ENCODE measurements around the gene ARHGEF12.

ARHGEF12 gene

GRCh38 chr11:120526241-120526640, 190.0 kb downstream of the ARHGEF12 start:
- H3K27ac ChIP-seq, result no peak overlapping the region
- H3K9me3 ChIP-seq (ENCODE audit: low read depth, low read length), result no peaks in the 10 kb centered on the region
- no peak overlapping the region for H3K4me3 ChIP-seq
- no peak for DNase-seq (ENCODE audit: low read depth, low spot score)
- H3K9ac ChIP-seq (ENCODE audit: insufficient read length), result no peak overlapping the region
- TF ChIP-seq FOXP2 (optimal IDR thresholded peaks at IDR 0.05; ENCODE audit: control extremely low read depth, extremely low read length, insufficient read depth) (no peak), EZH2 (IDR thresholded peaks at IDR 0.05) (no peak), POLR2AphosphoS5 (IDR thresholded peaks at IDR 0.05; ENCODE audit: borderline replicate concordance, low read depth, low read length) (no peak)
- H3K36me3 ChIP-seq (ENCODE audit: insufficient read depth, low read length), result no peaks in the 10 kb centered on the region

- Histone ChIP-seq H3K9me3 (ENCODE audit: low read depth, low read length) (no peaks in the 10 kb centered on the region), H3K27ac (no peak overlapping the region), H3K36me3 (ENCODE audit: insufficient read depth, low read length) (no peaks in the 10 kb centered on the region), H3K9ac (ENCODE audit: insufficient read length) (no peak overlapping the region), H3K4me3 (no peak overlapping the region)
- no peak for DNase-seq (ENCODE audit: low read depth, low spot score)
- no peak for TF ChIP-seq POLR2AphosphoS5 (IDR thresholded peaks at IDR 0.05; ENCODE audit: borderline replicate concordance, low read depth, low read length)
- TF ChIP-seq EZH2 (IDR thresholded peaks at IDR 0.05), result no peak
- no peak for TF ChIP-seq FOXP2 (optimal IDR thresholded peaks at IDR 0.05; ENCODE audit: control extremely low read depth, extremely low read length, insufficient read depth)
Measured at GRCh38 chr11:120527111-120527761, 191.0 kb downstream of the ARHGEF12 start.

GRCh38 chr11:120528749-120529148, 192.5 kb downstream of the ARHGEF12 start:
- Histone ChIP-seq H3K4me3 (no peak overlapping the region), H3K9ac (ENCODE audit: insufficient read length) (no peak overlapping the region), H3K27ac (no peak overlapping the region), H3K9me3 (ENCODE audit: low read depth, low read length) (no peaks in the 10 kb centered on the region), H3K36me3 (ENCODE audit: insufficient read depth, low read length) (no peaks in the 10 kb centered on the region)
- no peak for DNase-seq (ENCODE audit: low read depth, low spot score)
- TF ChIP-seq EZH2 (IDR thresholded peaks at IDR 0.05), result no peak
- TF ChIP-seq POLR2AphosphoS5 (IDR thresholded peaks at IDR 0.05; ENCODE audit: borderline replicate concordance, low read depth, low read length), result no peak
- TF ChIP-seq FOXP2 (optimal IDR thresholded peaks at IDR 0.05; ENCODE audit: control extremely low read depth, extremely low read length, insufficient read depth), result no peak

GRCh38 chr11:120529214-120529613, 193.0 kb downstream of the ARHGEF12 start:
- Histone ChIP-seq H3K36me3 (ENCODE audit: insufficient read depth, low read length) (no peaks in the 10 kb centered on the region), H3K9ac (ENCODE audit: insufficient read length) (no peak overlapping the region), H3K9me3 (ENCODE audit: low read depth, low read length) (no peaks in the 10 kb centered on the region), H3K27ac (no peak overlapping the region), H3K4me3 (no peak overlapping the region)
- no peak for TF ChIP-seq POLR2AphosphoS5 (IDR thresholded peaks at IDR 0.05; ENCODE audit: borderline replicate concordance, low read depth, low read length)
- no peak for TF ChIP-seq FOXP2 (optimal IDR thresholded peaks at IDR 0.05; ENCODE audit: control extremely low read depth, extremely low read length, insufficient read depth)
- TF ChIP-seq EZH2 (IDR thresholded peaks at IDR 0.05), result no peak
- no peak for DNase-seq (ENCODE audit: low read depth, low spot score)

GRCh38 chr11:120529911-120530310, 193.7 kb downstream of the ARHGEF12 start:
- H3K9me3 ChIP-seq (ENCODE audit: low read depth, low read length), result no peaks in the 10 kb centered on the region
- TF ChIP-seq POLR2AphosphoS5 (IDR thresholded peaks at IDR 0.05; ENCODE audit: borderline replicate concordance, low read depth, low read length) (no peak), EZH2 (IDR thresholded peaks at IDR 0.05) (no peak), FOXP2 (optimal IDR thresholded peaks at IDR 0.05; ENCODE audit: control extremely low read depth, extremely low read length, insufficient read depth) (no peak)
- H3K36me3 ChIP-seq (ENCODE audit: insufficient read depth, low read length), result no peaks in the 10 kb centered on the region
- DNase-seq (ENCODE audit: low read depth, low spot score), result no peak
- H3K9ac ChIP-seq (ENCODE audit: insufficient read length), result no peak overlapping the region
- H3K4me3 ChIP-seq, result no peak overlapping the region
- H3K27ac ChIP-seq, result no peak overlapping the region

- Histone ChIP-seq H3K36me3 (ENCODE audit: insufficient read depth, low read length) (no peaks in the 10 kb centered on the region), H3K4me3 (no peak overlapping the region), H3K9me3 (ENCODE audit: low read depth, low read length) (no peaks in the 10 kb centered on the region), H3K9ac (ENCODE audit: insufficient read length) (no peak overlapping the region), H3K27ac (no peak overlapping the region)
- TF ChIP-seq FOXP2 (optimal IDR thresholded peaks at IDR 0.05; ENCODE audit: control extremely low read depth, extremely low read length, insufficient read depth) (no peak), POLR2AphosphoS5 (IDR thresholded peaks at IDR 0.05; ENCODE audit: borderline replicate concordance, low read depth, low read length) (no peak), EZH2 (IDR thresholded peaks at IDR 0.05) (no peak)
- DNase-seq (ENCODE audit: low read depth, low spot score), result no peak
Measured at GRCh38 chr11:120532082-120532831, 196.0 kb downstream of the ARHGEF12 start.

GRCh38 chr11:120532832-120533196, 196.6 kb downstream of the ARHGEF12 start:
- H3K27ac ChIP-seq, result no peak overlapping the region
- no peak for DNase-seq (ENCODE audit: low read depth, low spot score)
- no peak overlapping the region for H3K4me3 ChIP-seq
- H3K9me3 ChIP-seq (ENCODE audit: low read depth, low read length), result no peaks in the 10 kb centered on the region
- H3K9ac ChIP-seq (ENCODE audit: insufficient read length), result no peak overlapping the region
- TF ChIP-seq FOXP2 (optimal IDR thresholded peaks at IDR 0.05; ENCODE audit: control extremely low read depth, extremely low read length, insufficient read depth) (no peak), EZH2 (IDR thresholded peaks at IDR 0.05) (no peak)
- no peaks in the 10 kb centered on the region for H3K36me3 ChIP-seq (ENCODE audit: insufficient read depth, low read length)

- Histone ChIP-seq H3K27ac (no peak overlapping the region), H3K9me3 (ENCODE audit: low read depth, low read length) (no peaks in the 10 kb centered on the region), H3K36me3 (ENCODE audit: insufficient read depth, low read length) (no peaks in the 10 kb centered on the region), H3K4me3 (no peak overlapping the region), H3K9ac (ENCODE audit: insufficient read length) (no peak overlapping the region)
- TF ChIP-seq FOXP2 (optimal IDR thresholded peaks at IDR 0.05; ENCODE audit: control extremely low read depth, extremely low read length, insufficient read depth), result no peak
- TF ChIP-seq EZH2 (IDR thresholded peaks at IDR 0.05), result no peak
- DNase-seq (ENCODE audit: low read depth, low spot score), result no peak
Measured at GRCh38 chr11:120536091-120536796, 200.0 kb downstream of the ARHGEF12 start.

All from SK-N-MC (cell line).